Measurements from ENCODE around the gene DNAJC7. TPM values are rescaled to one million over a fixed set of nuclear protein-coding genes. Genes with fewer than 3 reads are reported as not detected.

DNAJC7 gene
- total RNA-seq, 3 donors from 2014 or later: 80.6 to 108 (median 86.7) TPM

DNA sequence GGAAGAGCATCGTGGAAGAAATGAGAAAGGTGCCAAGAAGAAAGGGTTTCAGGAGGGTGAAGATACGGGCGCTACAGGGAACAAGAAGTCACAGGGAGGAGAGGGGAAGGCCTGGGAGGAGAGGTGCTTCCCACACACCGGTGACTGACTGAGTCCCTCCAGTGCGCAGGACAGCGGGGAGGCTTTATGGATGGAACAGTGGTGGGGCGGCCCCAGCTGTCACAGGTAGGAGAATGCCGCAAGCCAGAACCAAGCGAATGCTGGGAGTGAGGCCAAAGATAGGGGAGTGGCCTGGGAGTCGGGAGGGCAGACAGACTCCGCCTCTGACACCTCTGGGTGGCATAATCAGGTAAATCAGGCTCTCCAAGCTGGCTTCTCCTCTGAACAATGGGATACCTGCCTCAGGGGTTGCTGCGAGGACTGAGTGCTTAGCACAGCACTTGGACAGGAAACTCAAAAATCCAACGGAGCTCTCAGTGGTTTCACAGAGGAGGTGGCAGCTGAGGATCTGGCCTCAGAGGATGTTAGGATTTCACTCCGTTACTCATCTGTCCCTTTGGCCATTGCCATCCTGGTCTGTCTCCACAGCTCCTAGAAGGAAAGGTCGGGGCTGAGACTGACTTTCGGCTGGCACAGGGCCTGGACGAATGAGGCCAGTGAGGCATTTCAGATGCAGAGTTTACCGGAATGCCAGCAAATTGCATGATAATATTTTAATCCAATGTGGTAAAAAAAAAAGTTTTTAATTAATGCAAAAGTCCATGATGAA lies 51.4 kb downstream of the DNAJC7 start:
- intact Hi-C loops (cut with DNase I, micrococcal nuclease): loop anchor here in 1 of 2 donors (10.0 kb wide), 1 partner anchor 149 kb away; the partner anchor contains the start of gene DHX58
- no peaks in the 10 kb centered on the region for H3K36me3 ChIP-seq (ENCODE audit: low read depth)
- ATAC-seq (peak; percentile 81), DNase-seq (peak; percentile 86 to 90 (median 88))
- TF ChIP-seq, protein P1, sequence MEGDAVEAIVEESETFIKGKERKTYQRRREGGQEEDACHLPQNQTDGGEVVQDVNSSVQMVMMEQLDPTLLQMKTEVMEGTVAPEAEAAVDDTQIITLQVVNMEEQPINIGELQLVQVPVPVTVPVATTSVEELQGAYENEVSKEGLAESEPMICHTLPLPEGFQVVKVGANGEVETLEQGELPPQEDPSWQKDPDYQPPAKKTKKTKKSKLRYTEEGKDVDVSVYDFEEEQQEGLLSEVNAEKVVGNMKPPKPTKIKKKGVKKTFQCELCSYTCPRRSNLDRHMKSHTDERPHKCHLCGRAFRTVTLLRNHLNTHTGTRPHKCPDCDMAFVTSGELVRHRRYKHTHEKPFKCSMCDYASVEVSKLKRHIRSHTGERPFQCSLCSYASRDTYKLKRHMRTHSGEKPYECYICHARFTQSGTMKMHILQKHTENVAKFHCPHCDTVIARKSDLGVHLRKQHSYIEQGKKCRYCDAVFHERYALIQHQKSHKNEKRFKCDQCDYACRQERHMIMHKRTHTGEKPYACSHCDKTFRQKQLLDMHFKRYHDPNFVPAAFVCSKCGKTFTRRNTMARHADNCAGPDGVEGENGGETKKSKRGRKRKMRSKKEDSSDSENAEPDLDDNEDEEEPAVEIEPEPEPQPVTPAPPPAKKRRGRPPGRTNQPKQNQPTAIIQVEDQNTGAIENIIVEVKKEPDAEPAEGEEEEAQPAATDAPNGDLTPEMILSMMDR (IDR thresholded peaks at IDR 0.05): no peak
- H3K4me3 ChIP-seq: peak overlapping the region; percentile 38
- H3K9me3 ChIP-seq: no peaks in the 10 kb centered on the region
- H3K4me1 ChIP-seq (ENCODE audit: low read depth): peaks cover 16% of the 10 kb centered on the region

DNA sequence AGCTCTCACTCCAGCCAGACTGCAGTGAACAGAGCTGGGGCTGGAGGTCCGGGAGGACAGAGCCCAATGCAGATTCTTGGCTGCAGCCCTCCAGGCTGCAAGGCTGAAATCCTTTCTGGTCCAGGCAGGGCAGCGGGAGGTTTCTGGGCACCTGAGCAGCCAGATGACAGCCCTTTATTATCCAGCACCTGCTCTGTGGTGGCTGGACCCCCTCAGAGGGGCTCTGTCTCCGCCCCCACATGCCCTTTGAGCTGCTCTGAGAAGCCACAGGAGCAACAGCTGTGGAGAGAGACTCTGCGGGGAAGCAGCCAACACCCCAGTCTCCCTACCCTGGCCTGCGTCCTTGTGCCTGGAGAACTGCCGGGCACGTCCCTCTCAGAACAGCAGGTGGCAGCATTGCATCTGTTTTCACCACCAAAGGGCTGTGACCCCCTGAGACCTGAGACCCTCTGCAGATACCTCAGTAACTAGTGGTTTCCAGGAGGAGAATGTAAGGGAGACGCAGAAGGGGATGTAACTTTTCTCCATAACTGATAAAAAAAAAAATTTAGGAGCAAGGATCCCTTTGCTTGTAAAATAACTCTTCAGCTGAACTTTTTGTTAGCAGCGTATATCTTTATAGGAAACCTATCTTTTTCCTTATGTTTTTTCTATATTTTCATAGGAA lies 54.3 kb downstream of the DNAJC7 start:
- Histone ChIP-seq H3K4me3 (no peak overlapping the region), H3K9me3 (no peaks in the 10 kb centered on the region), H3K36me3 (ENCODE audit: low read depth) (no peaks in the 10 kb centered on the region), H3K4me1 (ENCODE audit: low read depth) (peaks cover 11% of the 10 kb centered on the region)
- TF ChIP-seq, protein P1 (IDR thresholded peaks at IDR 0.05): peak; percentile 63
- intact Hi-C loops (cut with DNase I, micrococcal nuclease): loop anchor here in 1 of 2 donors (10.0 kb wide), 1 partner anchor 152 kb away; the partner anchor contains the start of gene DHX58
- ATAC-seq (peak; percentile 20), DNase-seq (peak; percentile 65 to 90 (median 80))

DNA sequence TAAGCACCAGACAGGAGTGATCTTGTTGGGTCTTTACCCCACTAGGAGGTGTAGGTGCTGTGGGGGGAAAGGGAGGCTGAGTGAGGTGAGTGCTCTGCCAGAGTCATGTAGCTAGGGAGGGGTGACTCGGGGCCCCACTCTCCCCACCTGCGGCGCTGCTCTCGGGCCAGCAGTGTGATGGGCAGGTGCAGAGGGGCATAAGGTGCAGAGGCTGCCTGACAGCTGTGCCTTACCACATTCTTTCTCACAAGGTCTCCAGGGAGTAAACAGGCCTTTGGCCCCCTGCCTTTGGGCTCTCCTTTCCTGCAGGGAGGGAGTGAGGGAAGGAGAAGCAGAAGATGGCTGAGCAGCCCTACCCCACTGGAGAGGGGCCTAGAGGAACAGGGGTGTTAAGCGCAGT lies 55.1 kb downstream of the DNAJC7 start:
- no peak overlapping the region for H3K4me3 ChIP-seq
- TF ChIP-seq, protein P1 (IDR thresholded peaks at IDR 0.05): no peak
- ATAC-seq: no peak
- no peaks in the 10 kb centered on the region for H3K36me3 ChIP-seq (ENCODE audit: low read depth)
- intact Hi-C loops (cut with DNase I, micrococcal nuclease): loop anchor here in 1 of 2 donors (10.0 kb wide), 1 partner anchor 153 kb away; the partner anchor contains the start of gene DHX58
- H3K9me3 ChIP-seq: no peaks in the 10 kb centered on the region
- no peak for DNase-seq
- peaks cover 7% of the 10 kb centered on the region for H3K4me1 ChIP-seq (ENCODE audit: low read depth)

DNA sequence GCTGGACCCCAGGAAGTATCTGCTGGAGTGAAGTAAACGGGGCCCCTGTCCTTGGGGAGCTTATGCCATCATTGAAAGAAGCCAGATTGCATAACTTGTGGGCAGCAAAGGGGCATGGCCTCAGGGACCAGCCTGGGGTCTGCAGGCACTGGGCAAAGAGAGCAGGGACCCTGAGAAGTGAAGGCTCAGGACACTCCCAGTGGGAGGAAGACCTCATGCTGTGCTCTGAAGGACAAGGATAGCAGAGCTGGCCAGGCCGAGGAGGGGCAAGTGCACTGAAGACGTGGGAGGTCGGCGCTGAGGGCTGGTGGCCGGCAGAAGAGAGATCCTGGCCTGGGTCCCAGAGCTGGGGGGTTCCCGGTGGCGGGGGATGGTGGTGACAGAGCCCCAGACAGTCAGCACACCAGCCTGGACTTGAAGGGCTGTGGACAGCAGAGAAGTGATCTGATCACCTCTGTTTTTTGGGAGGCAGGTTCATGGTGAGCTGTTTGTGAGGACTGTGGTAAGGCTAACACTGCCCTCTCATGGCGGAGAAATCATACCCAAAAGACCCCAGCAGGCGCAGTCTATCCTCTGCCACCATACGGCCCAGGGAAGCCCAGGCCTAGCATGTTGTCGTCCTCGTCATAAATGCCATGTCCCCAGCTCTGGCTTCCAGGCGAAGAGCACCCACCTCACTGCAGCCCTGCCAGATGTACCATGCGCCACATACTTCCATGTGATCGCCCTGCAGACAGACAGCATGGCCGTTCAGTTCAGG lies 57.7 kb downstream of the DNAJC7 start:
- intact Hi-C loops (cut with DNase I, micrococcal nuclease): loop anchor here in 1 of 2 donors (10.0 kb wide), 1 partner anchor 155 kb away; the partner anchor contains the start of gene DHX58
- DNase-seq (no peak), ATAC-seq (no peak)
- Histone ChIP-seq H3K4me1 (ENCODE audit: low read depth) (peaks cover 2% of the 10 kb centered on the region), H3K9me3 (no peaks in the 10 kb centered on the region), H3K4me3 (no peak overlapping the region), H3K36me3 (ENCODE audit: low read depth) (no peaks in the 10 kb centered on the region)
- TF ChIP-seq, protein P1 (IDR thresholded peaks at IDR 0.05): no peak

DNA sequence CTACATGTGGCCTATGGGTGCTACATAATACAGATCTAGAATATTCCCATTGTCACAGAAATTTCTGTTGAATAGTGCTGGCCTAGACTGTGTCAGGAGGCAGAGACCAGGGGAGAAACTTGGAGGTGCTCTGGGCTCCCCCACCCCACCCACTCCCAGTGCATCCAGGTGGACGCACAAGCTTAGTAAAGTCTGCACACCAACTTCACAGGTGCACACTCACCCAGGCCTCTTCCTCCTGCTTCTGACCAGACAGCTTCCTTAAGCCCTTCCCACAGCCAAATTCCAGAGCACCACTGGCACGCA lies 58.3 kb downstream of the DNAJC7 start:
- Histone ChIP-seq H3K36me3 (ENCODE audit: low read depth) (no peaks in the 10 kb centered on the region), H3K4me3 (no peak overlapping the region), H3K4me1 (ENCODE audit: low read depth) (peaks cover 2% of the 10 kb centered on the region), H3K9me3 (no peaks in the 10 kb centered on the region)
- no peak for ATAC-seq
- no peak for DNase-seq
- TF ChIP-seq, protein P1 (IDR thresholded peaks at IDR 0.05): no peak
- intact Hi-C loops (cut with DNase I, micrococcal nuclease): no loop called here

All from mucosa of descending colon (tissue), 3 donors.